NK-92 (cell line): ENCODE data around the gene ZNF655.
"Not testable (repeated sequence)": the region's sequence is repeated elsewhere in the genome, so short reads cannot be mapped to it uniquely, and the experiment has no call there.

Source experiments
- DNase-seq: peaks from one replicate; lab custom pipeline; 2025; ENCODE audit not compliant: unreplicated experiment; lab: John Stamatoyannopoulos, UW

ZNF655 gene, protein sequence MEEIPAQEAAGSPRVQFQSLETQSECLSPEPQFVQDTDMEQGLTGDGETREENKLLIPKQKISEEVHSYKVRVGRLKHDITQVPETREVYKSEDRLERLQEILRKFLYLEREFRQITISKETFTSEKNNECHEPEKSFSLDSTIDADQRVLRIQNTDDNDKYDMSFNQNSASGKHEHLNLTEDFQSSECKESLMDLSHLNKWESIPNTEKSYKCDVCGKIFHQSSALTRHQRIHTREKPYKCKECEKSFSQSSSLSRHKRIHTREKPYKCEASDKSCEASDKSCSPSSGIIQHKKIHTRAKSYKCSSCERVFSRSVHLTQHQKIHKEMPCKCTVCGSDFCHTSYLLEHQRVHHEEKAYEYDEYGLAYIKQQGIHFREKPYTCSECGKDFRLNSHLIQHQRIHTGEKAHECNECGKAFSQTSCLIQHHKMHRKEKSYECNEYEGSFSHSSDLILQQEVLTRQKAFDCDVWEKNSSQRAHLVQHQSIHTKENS

DNA sequence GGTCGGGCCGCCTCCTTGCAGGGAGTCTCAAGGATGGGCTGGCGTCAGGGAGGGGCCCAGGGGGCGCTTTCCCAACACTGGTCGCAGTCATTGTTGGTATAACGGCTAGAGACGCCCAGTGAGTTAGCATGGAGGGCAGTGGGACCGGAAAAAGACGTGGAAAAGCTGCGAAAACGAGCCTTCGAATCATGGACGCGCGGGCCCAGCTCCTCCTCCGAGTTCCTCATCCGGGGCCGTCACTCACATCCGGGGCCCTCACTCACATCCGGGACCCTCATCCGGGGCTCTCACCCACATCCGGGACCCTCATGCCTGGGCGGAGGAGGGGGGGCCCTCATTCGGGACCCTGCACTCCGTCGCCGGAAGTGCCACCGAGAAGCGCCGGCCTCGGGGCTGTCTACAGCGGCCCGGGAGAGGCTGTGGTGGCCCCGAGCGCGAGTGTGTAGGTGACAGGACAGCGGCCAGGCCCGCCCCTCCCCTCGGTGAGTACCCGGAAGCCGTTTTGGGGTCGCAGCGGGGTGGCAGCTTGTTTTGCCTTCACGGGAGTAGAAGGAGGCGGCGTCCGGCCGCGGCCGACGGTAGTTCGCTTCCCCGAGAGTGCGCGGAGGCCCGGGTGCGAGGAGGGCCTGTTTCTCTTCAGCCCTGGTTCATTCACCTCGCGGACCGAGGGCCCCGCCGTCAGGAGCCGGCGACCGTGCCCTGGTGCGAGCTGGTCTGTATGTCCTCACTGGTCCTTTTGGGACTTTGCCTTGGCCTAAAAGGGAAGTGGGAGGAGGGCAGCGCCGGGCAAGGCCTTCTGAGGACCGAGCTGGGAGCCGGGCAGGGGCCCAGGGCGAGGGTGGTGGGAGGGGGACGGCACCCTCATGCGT, at the start of gene ZNF655:
Gene ZNF655 (plus strand): TSS at position 337 of the 869 bp plus-strand sequence. CDS start 1,918 bp downstream, outside the sequence.
- DNase-seq = peak; percentile 67

GRCh38 chr7:99514050-99514449, 44.4 kb upstream of the ZNF655 start:
- no peak for DNase-seq

DNA sequence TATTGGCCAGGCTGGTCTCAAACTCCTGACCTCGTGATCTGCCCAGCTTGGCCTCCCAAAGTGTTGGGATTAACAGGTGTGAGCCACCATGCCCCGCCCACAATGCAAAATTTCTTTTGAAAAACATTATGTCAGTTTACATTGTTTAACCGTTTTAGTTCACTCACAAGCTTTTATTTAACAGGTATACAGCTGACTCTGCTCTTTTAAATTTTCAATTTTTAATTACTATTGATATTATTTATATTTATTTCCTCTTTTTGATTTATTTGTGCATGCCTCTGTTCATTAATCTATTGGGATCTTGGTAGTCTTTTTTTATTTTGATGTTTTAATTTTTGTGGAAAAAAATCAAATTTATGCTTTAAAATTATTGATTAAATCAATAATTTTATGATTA, 37.0 kb upstream of the ZNF655 start:
- DNase-seq = no peak

- no peak for DNase-seq
Measured at GRCh38 chr7:99525713-99526440, 32.6 kb upstream of the ZNF655 start.

- no peak for DNase-seq
Measured at GRCh38 chr7:99531354-99531765, 27.1 kb upstream of the ZNF655 start.

DNA sequence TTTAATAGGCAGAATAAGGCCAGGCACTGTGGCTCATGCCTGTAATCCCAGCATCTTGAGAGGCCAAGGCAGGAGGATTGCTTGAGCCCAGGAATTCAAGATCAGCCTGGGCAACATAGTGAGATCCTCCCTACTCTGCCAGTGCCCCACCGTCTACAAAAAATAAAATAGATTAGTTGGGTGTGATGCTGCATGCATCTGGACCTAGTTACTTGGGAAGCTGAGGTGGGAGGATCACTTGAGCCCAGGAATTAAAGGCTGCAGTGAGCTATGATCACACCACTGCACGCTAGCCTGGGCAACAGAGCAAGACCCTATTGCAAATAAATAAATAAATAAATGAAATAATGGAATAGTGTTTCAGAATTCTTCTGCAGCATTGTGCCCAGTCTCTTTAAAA, 22.8 kb upstream of the ZNF655 start:
- no peak for DNase-seq

- no peak for DNase-seq
Measured at GRCh38 chr7:99539213-99539811, 19.1 kb upstream of the ZNF655 start.

DNA sequence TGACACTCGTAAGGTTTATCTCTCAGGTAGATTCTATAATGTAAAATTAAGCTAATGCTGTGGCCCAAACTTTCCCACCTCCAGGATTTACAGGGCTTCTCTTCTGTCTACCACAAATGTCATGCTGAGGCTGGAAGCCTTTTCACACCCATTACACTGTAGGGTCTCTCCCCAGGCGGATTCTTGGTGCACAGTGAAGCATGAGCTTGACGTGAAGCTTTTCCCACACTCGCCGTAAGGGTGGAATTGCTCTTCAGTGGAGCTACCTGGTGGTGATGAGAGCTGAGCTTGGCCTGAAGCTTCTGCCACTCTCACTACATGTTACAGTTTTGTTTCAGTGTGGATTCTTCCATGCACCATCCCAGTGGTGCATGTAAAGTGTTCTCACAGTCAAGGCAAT, 17.9 kb upstream of the ZNF655 start:
- no peak for DNase-seq

GRCh38 chr7:99541212-99541611, 17.2 kb upstream of the ZNF655 start:
- DNase-seq = no peak

- DNase-seq = no peak
Measured at GRCh38 chr7:99543081-99543671, 15.3 kb upstream of the ZNF655 start.

- DNase-seq = no peak
Measured at GRCh38 chr7:99543916-99544315, 14.5 kb upstream of the ZNF655 start.

- DNase-seq = not testable (repeated sequence)
Measured at GRCh38 chr7:99545308-99545707, 13.1 kb upstream of the ZNF655 start.

- DNase-seq = not testable (repeated sequence)
Measured at GRCh38 chr7:99549545-99549944, 8.9 kb upstream of the ZNF655 start.

DNA sequence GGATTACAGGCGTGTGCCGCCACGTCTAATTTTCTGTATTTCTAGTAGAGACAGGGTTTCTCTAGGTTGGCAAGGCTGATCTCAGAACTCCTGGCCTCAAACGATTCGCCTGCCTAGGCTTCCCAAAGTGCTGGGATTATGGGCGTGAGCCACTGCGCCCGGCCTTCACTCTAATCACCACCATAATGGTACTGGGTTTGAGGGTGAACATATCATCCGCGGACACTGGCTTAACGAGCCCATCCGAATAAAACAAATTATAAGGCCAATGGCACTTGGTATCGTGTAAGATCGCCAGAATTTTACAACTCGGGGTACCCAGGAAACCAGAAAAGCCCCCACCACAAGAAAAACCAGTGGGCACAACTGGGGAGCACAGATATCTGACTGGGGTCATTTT, 7.1 kb upstream of the ZNF655 start:
- no peak for DNase-seq

GRCh38 chr7:99551767-99552463, 6.5 kb upstream of the ZNF655 start, which contains the start of gene FAM200A:
FAM200A (minus strand) TSS chr7:99552114; CDS start chr7:99548407, 3,707 bp downstream.
- DNase-seq = no peak

- DNase-seq = no peak
Measured at GRCh38 chr7:99553039-99553438, 5.4 kb upstream of the ZNF655 start.

GRCh38 chr7:99554939-99555338, 3.5 kb upstream of the ZNF655 start:
- DNase-seq = no peak

- no peak for DNase-seq
Measured at GRCh38 chr7:99557196-99557607, 1.2 kb upstream of the ZNF655 start.

- no peak for DNase-seq
Measured at GRCh38 chr7:99557940-99558305, 519 bp upstream of the ZNF655 start.
